NCI-H2107 (cell line): ENCODE measurements around the gene MS4A10.
"Not testable (repeated sequence)": the region's sequence is repeated elsewhere in the genome, so short reads cannot be mapped to it uniquely, and the experiment has no call there.

Source experiments
- DNase-seq: peaks from one replicate; lab custom pipeline; 2025; lab: John Stamatoyannopoulos, UW

MS4A10 gene

DNA sequence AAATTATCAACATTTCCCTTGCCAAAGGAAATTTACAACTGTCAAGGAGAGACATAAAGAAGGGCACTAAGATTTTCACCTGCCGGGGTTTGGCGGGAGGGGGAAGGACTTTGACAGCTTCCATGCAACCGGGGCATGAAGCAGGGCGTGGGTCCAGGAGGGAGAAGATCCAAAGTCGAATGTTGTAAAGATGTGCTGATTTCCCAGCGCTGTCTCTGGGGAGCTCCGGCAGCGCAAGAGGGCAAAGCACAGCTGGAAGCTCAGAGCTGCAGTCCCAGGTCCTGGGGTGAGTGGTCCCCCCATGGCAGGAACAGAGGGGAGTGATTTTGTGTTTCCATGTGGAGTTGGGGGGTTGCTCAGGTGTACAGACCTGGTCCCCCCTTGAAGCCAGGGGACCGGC lies at the start of gene MS4A10:
Gene MS4A10 (plus strand): TSS at position 198 of the 400 bp plus-strand sequence. CDS start 5,003 bp downstream, outside the sequence.
- DNase-seq: no peak

DNA sequence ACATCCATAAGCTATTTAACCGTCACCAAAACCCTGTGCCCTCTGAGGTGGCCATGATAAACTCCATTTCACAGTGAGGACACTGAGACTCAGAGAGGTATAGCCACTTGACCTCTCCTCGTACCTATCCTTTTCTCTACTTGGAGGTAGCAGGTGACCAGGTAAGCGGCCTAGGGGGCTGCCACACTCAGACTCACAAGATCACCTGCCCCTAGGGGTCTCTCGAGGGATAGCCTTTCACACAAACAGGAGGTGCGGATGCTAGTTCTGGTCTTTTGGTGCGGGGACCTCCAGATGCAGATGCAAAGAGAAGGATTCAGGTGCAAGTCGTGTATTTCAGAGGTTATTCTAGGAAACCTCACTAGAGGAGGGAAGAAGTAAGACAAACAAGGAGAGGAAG lies 46.0 kb upstream of the MS4A10 start:
- DNase-seq: no peak

DNA sequence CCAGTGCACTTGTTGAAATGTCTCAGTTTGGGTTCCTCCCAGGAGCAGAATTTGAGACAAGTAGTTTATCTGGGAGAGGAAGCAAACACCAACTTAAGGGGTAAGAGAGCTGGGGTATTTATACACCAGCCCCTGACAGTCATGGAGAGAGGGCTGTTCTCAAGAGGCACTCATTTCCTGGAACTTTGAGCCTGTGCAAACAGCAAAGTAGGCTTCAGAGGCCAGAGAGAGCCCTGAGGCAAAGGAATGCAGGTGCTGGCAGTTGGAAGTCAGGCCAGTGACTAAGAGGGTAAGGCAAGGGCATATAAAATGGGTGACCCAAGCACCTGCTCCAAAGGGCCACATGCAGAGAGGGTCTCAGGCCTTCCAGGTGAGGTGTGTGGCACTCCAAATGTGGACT lies 44.6 kb upstream of the MS4A10 start:
- no peak for DNase-seq

DNA sequence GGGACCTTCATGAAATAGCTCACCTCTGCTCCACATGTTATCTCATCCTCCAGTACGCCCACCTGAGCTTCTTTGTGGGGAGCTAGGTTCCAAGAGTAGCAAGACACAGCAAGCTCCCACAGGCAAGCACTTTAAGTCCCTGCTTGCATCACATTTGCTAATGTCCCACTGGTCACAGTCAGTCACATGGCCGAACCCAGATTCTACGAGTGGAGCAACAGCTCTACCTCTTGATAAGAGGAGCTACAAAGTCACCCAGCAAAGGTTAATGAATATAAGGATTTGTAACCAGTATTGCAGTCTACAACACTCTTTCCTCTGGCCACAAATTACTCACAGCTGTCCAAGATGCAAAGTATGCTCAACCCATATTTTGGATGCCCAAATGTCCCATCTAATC lies 43.7 kb upstream of the MS4A10 start:
- no peak for DNase-seq

DNA sequence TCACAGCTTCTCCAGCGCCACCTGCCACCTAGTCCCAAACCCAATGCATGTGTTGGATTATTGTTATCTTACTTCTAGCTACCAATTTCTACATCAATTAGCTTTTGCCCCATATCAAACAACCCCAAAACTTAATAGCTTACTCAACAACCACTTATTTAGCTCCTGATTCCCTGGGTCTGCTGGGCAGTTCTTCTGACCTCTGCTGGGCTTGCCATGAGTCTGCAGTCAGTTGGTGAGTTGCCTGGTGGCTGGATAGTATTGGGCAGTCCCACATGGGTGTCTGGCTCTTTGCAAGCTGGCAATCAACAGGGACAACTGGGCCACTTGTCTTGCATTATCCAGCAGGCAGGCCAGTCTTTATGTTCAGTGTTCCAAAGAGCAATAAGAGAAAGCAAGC lies 42.1 kb upstream of the MS4A10 start:
- DNase-seq: no peak

DNA sequence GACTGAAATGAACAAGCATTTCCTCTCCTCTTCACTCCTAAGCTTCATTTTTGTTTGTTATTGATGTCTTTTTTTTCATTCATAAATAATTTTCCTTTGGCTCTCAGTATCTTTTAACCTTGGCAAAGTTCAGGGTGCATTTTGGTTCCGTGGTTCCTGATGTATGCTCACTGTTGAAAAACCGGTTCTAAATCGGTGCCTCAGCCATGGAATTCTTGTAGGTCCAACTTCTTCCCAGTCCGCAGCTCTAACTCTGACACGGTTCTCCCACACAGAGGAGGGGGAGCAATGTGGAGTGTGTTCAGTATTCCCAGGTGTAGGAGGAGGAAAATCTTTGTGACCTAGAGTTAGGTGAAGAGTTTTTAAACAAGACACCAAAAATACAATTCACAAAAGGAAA lies 41.0 kb upstream of the MS4A10 start:
- no peak for DNase-seq

DNA sequence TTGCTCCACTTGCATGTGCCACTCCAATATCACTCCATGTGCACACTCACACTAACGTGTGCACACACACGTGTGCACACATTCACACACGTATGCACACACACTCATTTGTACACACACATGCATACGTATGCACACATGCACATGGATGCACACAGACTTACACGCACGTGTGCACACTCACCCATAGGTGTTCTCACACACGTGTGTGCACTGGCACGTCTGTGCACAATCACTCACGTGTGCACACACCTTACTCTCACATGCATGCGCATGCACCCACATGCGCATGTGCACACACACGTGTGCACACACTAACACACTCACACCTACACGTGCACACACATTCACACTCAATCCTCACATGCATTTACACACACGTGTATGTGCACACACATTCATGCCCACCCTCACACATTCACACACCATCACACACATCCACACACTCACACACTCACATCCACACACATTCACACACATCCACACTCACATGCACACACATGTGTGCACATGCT lies 37.7 kb upstream of the MS4A10 start:
- DNase-seq: no peak

DNA sequence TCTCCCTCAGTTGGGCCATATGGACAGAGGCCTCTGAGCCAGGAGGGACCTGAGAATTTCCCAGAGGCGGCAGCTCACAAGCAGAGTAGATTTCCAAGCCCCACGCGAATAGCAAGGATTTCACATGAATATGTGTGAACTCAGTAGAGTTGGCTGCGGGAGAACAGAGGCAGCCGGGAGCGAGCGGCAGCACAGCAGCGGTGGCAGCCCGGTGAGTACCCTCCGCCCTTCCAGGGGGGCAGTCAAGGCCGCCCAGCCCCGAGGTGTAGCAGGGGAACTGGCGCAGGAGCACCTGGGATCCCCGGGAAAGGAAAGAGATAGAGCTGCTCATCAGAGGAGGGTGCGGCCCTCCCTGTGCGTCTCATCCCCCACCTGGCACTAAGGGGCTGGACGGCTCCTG lies 36.9 kb upstream of the MS4A10 start:
- DNase-seq: no peak

DNA sequence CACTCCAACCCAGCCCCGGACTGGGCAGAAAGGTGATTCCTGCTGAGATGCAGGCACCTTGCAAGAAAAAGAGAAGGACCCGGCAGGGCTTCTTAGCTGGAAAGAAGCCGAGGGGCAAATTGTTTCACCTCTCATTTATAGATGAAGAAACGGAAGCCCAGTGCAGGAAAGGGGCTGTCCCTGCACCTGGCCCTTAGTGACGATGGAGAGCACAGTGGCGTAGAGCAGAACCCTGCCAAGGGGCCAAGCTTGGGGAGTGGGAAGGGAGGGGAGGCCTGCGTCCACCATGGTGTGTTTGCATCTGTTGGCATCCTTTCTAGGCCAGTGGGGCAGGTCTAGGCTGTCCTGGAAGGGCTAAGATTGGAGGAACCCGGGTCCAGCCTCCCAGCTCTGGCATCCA lies 36.3 kb upstream of the MS4A10 start:
- no peak for DNase-seq

DNA sequence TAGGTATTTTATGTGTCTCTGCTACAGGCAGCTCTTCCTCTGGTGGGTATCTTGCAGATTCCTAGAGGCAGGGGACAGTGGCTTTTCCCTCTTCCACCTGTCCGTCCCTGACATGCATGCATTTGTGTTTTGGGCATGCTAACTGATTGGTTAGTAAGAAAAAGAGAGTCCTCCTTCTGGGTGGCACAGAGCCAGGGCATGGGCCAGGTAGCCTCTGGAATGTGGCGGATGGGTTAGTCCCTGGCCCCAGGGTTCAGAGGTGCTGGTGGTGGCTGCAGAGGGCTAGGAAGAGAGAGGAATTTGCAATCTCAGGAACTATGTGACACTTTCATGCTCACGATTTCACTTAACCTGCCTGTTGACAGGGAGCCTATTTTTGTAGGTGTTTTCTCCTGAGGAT lies 34.2 kb upstream of the MS4A10 start:
- DNase-seq: no peak

DNA sequence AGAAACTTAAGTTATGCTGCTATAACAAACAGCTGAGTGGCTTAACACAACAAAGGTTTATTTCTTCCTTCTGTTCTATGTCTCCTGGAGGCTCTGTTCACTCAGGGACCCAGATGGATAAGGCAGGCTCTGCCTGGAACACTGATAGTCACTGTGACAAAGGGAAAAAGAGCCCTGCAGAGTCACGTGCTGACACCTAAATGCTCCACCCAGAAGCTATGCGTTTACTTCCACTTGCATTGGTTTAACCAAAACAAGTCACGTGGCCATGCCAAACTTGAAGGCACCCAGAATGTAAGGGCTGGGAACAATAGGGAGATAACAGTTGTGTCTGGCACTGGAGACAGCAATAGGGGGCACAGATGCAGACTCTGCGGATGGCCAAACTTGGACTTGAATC lies 31.8 kb upstream of the MS4A10 start:
- DNase-seq: no peak

DNA sequence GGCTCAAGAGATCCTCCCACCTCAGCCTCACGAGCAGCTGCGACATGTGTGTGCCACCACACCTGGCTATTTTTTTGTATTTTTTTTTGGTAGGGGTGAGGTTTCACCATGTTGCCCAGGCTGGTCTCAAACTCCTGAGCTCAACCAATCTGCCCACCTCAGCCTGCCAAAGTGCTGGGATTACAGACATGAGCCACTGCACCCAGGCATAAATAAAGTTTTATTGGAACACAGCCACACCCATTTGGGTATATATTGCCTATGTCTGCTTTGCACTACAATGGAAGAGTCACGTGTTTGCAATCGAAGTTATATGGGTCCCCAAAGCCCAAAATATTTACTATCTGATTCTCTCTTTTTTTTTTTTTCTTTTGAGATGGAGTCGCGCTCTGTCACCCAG lies 30.2 kb upstream of the MS4A10 start:
- no peak for DNase-seq

DNA sequence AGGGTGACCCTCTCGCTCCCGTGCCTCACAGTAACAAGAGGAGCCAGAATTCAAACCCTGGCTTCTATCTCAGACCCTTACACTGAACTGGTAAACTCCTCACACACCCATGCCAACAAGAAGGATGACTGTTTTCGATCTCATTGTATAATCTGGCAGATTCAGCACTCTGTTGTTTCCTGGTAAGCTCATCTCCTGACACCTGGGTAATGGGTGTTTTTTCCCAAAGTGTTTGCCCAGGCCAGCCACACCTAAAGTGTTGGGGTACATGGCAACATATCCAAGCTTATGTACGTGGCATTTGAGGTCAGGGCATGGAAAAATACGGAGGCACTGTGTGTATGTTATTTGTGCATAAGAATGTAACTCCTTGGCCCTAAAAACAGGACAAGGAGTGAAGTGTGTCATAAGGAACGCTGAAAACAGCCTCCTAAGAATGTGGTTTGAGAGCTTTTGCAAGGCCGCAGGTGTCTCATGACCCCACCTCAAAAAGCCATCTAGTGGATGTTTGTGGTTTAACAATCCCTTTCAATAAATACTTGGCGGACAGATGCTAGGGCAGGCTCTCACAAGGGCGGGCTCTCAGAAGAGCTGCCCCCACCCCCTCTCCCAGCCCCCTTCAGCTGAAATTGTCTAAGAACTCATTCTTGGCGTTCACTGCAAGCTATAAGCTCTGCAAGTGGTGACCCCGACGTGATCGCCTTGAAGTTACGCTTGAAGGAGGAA lies 28.7 kb upstream of the MS4A10 start, which contains the start of gene MS4A15:
Gene MS4A15 (plus strand): TSS at position 561 of the 726 bp plus-strand sequence. CDS start 6,867 bp downstream, outside the sequence.
- DNase-seq: no peak

DNA sequence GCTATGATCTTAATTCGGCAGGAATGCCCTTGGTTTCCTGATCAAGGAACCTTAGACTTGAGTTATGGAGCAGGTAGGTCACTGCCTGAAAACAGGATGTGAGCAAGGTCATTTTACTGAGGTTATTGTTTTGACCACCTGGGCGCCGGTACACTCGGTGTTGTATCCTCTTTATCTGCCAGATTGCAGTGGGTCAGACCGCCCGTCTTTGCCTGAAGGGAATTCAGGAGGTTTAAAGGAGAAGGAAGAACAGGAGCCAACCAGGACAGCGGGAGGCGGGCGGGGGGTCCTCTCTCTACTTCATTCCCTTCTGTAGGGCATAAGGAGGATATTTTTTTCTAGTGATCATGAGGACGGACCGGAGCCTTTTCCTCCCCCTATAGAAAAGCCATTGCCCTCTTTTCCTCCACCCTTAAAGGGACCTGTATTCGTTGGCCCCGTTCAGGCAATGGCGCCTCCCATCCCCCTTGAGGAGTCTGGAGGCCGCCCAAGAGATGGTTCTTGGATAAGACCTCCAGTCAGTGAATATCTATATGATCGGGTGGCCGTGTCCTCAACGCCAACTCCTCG lies 27.8 kb upstream of the MS4A10 start:
- DNase-seq: no peak

DNA sequence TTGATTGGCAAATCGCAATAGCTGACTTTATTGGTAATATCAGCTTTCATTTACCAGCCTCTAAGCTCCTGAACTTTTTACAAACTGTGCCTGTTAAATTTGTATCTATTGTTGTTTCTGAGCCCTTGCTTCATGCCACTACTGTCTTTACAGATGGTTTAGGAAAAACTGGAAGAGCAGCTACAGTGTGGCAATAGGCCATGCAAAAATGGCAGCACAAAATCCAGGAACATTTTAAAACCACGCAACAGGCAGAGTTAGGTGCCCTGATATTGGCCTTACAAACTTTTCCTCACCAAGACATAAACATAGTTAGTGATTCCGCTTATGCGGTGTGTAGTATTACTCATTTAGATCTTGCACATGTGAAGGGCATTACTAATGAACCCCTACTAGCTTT lies 26.5 kb upstream of the MS4A10 start:
- not testable (repeated sequence) for DNase-seq

DNA sequence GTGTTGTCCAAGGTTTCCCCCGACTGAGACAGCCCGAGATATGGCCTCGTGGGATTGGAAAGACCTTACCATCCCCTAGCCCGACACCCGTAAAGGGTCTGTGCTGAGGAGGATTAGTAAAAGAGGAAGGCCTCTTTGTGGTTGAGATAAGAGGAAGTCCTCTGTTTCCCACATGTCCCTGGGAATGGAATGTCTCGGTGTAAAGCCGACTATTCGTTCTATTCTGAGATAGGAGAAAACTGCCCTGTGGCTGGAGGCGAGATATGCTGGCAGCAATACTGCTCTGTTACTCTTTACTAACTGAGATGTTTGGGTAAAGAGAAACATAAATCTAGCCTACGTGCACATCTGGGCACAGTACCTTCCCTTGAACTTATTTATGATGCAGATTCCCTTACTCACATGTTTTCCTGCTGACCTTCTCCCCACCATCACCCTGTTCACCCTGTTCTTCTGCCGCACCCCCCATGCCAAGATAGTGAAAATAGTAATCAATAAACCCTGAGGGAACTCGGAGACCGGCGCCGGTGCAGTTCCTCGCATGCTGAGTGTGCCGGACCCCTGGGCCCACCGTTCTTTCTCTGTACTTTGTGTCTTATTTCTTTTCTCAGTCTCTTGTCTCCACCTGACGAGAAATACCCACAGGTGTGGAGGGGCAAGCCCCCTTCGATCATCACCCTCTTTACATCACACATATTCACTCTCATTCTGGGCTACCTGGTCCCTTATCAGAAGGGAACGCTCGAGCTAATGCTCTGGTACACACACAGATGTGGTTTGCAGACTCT lies 25.5 kb upstream of the MS4A10 start:
- DNase-seq: not testable (repeated sequence)

DNA sequence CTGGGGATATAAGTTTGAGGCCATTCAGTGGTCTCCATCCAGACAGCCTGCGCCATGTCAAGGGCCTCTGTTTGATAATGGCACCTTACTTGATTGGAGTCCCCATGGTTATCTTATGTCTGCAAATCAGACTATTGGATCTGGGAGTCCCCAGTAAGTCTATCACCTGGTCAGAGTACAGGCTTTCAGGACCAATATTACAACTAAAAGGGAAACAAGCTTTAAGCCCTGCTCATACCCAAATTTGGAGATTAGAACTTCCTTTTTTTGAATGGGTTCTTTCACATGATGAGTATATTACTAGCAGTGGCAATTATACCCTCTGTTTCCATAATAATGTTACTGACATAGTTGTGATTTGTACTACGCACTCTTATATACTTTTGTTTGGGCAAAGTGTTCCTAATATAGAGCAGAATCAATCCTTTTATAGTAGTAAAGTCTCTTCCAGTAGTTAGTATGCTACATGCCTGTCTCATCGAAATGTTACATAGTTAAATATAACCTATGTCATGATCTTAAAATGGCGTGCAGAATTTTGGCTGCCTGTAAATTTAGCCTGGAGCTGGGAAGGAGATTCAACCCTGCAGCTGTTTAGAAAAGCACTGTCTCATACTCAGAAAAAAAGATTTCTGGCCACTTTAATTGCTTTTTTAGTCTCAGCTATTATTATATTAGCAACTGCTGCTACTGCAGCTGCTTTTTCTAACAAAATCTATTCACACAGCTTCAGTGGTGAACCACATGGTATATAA lies 23.5 kb upstream of the MS4A10 start:
- DNase-seq: no peak

DNA sequence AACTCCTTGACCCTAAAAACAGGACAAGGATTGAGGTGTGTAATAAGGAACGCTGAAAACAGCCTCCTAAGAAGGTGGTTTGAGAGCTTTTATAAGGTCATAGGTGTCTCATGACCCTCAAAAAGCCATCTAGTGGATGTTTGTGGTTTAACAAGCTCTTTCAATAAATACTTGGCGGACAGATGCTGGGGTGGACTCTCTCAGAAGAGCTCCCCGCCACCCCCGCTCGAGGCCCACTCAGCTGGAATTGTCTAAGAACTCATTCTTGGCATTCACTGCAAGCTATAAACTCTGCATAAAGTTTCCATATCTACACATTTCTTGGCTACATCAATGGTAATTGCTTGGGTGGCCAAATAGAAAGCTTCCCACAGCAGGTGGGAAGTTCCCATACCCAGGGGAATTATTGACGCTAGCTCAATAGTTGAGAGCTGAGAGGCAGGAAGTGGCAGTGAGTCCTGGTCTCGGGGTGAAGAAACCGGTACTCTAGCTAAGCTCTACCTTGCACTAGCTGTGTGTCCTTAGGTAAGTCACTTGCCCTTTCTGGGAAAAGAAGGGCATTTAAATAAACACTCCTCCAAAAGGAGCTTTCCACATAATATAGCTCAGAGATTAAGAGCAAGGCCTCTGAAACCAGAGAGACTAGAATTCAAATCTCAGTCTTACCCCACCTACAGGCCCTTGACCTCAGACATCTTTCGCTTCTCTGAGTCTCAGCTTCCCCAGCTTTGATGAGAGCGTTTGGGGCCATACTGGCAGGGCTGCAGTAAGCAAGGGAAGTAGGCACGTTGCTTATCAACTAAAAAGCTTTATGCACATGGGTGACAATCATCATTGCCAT lies 22.1 kb upstream of the MS4A10 start:
- DNase-seq: no peak

DNA sequence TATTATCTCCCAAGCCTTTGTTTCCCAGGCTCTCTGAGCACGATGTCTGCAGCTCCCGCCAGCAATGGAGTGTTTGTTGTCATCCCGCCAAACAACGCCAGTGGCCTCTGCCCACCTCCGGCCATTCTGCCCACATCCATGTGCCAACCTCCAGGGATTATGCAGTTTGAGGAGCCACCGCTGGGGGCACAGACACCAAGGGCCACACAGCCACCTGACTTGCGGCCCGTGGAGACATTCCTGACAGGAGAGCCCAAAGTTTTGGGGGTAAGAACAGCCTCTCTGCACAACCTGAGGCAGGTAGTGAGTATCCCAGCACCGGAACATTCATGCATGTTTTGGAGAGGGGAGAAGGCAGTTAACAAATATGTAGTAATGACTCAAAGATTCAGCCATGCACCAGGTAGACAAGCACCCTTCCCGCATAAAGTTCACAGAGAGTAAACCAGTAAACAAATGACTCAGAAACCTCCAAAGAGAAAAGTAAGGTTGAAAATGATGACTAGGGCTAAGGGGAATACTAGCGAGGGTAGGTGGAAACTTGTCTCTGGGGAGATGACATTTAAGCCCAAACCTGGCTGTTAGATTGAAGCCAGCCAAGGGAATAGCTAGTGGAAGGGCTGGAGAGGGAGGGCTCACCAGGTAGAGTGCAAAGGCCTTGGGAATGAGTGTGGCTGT lies 21.3 kb upstream of the MS4A10 start:
- DNase-seq: no peak

DNA sequence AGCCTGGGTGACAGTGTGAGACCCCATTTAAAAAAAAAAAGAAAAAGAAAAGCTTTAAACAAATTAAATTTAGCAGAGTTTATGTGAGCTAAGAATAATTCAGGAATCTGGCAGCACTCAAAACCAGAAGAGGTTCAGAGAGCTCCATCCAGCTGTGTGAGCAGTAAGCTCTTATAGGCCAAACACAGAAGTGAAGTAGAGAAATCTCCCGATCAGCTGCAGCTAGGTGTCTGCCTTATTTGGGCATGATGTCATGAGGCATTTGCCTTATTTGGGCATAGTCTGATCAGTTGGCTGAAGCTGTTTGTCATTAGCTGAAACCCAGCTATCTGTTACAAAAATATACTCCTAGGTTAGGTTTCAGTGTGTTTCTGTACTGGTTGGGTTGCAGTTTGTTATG lies 20.3 kb upstream of the MS4A10 start:
- DNase-seq: no peak

DNA sequence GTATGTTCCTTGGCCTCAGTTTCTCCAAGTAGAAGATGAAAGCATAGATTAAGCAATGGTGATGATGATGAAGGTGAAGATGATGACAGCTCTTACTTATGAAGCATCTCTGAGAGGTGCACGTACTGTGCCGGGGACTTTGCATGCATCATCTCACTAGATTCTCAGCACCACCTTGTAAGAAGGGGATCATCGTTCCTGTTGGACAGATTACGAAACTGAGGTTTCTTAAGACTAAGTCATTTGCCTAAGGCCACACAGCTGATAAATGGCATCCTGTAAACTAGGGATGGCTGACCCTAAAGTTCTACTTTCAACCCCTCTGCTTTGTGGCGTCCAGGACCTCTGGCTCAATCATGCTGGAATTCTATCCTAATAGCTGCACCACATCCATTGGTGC lies 19.8 kb upstream of the MS4A10 start:
- DNase-seq: no peak
